ENCODE results near the gene STMND1. TPM values are rescaled to one million over a fixed set of nuclear protein-coding genes. Genes with fewer than 3 reads are reported as not detected.

STMND1 gene
- total RNA-seq, 4 donors from 2014 or later = not detected

- no peak for TF ChIP-seq CTCF (IDR thresholded peaks at IDR 0.05)
- DNase-seq (ENCODE audit: low spot score) = no peak
- peak; percentile 83 for ATAC-seq (ENCODE audit: low FRiP score)
These were observed 15.4 kb upstream of the STMND1 start for GRCh38 chr6:17086469-17086868.

GRCh38 chr6:17088091-17088611 lies 13.7 kb upstream of the STMND1 start:
- ATAC-seq (ENCODE audit: low FRiP score) (no peak), DNase-seq (ENCODE audit: low spot score) (no peak)
- TF ChIP-seq CTCF (IDR thresholded peaks at IDR 0.05) = no peak

DNA sequence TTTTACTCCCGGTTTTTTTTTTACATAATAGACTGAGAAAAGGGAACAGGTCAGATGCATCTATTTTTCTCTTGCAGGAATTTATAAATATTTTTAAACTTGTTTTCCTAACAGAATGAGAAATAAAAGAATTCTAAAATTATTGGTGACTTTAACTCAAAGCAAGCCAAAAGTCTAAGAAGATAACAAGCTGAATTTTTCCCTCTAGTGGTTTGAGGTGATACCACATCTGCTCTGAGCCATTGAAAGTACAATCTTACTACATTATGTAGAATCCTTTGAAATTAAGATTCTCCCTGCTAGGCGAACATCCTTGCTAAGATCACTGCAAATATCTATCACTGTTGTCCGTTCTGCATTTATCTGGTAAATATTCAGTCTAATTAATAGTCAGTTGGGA lies 10.7 kb upstream of the STMND1 start:
- ATAC-seq (ENCODE audit: low FRiP score) (no peak), DNase-seq (ENCODE audit: low spot score) (no peak)
- no peak for TF ChIP-seq CTCF (IDR thresholded peaks at IDR 0.05)

DNA sequence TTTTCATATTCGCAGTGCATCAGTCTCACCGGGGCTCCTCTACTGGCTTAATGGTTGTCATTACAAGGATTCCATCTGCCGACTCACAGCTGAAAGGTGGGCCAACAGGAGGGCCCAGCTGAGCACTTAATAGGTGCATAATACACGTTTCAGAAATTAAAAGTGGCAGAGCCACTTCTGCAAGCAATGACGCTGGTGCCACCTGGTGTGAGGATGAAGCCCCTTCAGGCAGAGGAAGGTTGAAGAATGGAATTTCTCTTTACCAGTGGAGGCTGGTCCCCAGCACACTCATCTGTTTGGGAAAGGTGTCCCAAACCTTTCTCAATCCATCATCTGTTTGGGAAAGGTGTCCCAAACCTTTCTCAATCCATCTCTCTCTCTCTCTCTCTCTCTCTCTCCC lies 8.2 kb upstream of the STMND1 start:
- ATAC-seq (ENCODE audit: low FRiP score) (no peak), DNase-seq (ENCODE audit: low spot score) (no peak)
- no peak for TF ChIP-seq CTCF (IDR thresholded peaks at IDR 0.05)

DNA sequence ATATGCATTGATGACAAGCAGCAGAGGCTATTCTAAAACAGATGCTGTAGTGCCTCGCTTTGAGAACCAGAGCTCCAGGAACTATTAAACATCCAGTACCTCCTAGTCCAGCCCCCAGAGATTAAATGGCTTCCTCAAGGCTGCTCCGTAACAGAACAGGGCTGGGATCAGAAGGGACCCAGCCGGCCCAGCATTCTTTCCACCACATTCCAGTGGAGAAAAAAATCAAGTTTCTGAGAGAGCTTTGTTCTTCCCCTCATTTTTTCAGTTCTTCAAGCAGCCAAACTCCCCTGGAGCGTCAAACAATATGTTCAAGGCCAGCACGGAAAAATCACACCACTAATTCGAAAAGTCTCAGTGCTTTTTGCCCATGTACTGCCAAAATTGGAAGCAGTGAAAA lies 5.8 kb upstream of the STMND1 start:
- no peak for TF ChIP-seq CTCF (IDR thresholded peaks at IDR 0.05)
- DNase-seq (ENCODE audit: low spot score) (no peak), ATAC-seq (ENCODE audit: low FRiP score) (no peak)

- no peak for TF ChIP-seq CTCF (IDR thresholded peaks at IDR 0.05)
- no peak for DNase-seq (ENCODE audit: low spot score)
- no peak for ATAC-seq (ENCODE audit: low FRiP score)
These were observed 5.2 kb upstream of the STMND1 start for GRCh38 chr6:17096652-17097051.

DNA sequence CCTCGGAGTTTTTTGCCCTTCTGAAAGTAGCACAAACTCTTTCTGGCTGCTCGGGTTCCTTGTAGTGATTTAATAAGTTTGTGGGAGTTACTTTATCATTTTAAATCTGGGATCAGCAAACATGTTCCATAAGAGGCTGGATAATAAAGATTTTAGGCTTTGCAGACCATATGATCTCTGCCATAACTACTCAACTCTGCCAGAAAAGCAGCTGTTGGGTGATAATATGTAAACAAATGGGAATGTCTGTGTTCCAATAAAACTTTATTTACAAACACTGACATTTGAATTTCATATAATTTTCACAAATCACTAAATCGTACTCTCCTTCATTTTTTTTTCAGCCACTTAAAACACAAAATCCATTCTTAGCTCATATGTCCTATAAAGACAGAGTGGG lies 3.9 kb upstream of the STMND1 start:
- DNase-seq (ENCODE audit: low spot score) (no peak), ATAC-seq (ENCODE audit: low FRiP score) (no peak)
- TF ChIP-seq CTCF (IDR thresholded peaks at IDR 0.05) = no peak
